ENCODE measurements around the gene KLF5. TPM values are rescaled to one million over a fixed set of nuclear protein-coding genes. Genes with fewer than 3 reads are reported as not detected.

Gene KLF5
- total and polyA plus RNA-seq, 2 of the 4 experiments (the other 2 are of a cell fraction), result 5.4 to 8.8 TPM

DNA sequence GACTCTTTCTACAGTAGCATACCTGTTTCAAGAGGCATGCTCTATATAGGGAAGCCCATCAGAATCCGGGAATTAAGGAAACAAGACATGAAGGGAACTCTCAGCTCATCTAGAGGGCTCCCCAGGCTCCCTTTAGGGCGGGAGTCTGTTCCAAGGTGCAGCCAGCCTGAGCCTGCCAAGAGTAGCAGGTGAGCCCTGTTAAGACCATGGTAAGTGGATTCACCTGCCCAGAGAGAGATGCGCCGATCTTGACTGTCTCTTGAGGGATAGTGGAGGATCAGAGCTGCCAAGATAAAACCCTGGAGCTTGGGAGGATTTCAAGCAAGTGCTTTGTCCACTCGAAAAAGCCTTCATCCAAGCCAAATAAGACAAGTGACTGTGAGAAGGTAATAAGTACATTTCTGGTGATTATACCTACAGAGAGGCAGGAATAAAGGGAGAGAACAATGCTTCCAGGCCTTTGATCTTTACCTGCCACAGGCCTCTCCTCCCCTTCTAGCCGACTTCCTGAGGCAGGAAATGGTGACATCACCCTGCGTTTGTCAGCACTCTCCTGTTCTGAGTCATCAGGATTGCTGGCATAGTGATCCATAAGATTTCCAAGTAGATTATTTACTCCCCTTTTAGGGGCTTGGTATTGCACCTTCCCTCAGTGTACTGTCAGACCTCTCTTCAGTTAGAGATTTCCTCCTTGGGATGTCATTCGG lies 31.5 kb downstream of the KLF5 start:
- peak overlapping the region; percentile 58 for H2AFZ ChIP-seq (replicated peaks; ENCODE audit: low read length, poor library complexity)
- dilution Hi-C loops (cut with HindIII; ENCODE audit: low sequenced_read_pairs, unreplicated experiment), result no loop called here

More for the DNA sequence above, 31.5 kb downstream of the KLF5 start:
- peak overlapping the region; percentile 87 for H2AK5ac ChIP-seq (ENCODE audit: low read depth, low read length)
- peak overlapping the region; percentile 1; the same call in 1 of the 2 replicates for H3K27ac ChIP-seq (ENCODE audit: insufficient read depth, low read length)
- DNase-seq (peak; percentile 91), ATAC-seq (ENCODE audit: low read depth) (peak; percentile 81)
- H3K4me3 ChIP-seq (ENCODE audit: insufficient read depth, low read depth, low read length), result no peak overlapping the region
- TF ChIP-seq MAFK (IDR thresholded peaks at IDR 0.05; ENCODE audit: low read depth, low read length) (peak; percentile 56; the same call in 1 of the 2 replicates), POLR2A (IDR thresholded peaks at IDR 0.05; ENCODE audit: low read depth, low read length) (no peak), BHLHE40 (IDR thresholded peaks at IDR 0.05; ENCODE audit: low read depth, low read length) (no peak), ELK1 (IDR thresholded peaks at IDR 0.05; ENCODE audit: borderline replicate concordance, low read depth, low read length) (no peak), MAZ (IDR thresholded peaks at IDR 0.05; ENCODE audit: borderline replicate concordance, low read depth, low read length) (no peak), RFX5 (IDR thresholded peaks at IDR 0.05; ENCODE audit: low read depth, low read length) (no peak), CTCF (conservative IDR thresholded peaks at IDR 0.05; ENCODE audit: low read depth, low read length) (no peak), NFE2L2 (IDR thresholded peaks at IDR 0.05; ENCODE audit: low read depth, low read length) (peak; percentile 41; the same call in 1 of the 2 replicates), CHD1 (IDR thresholded peaks at IDR 0.05; ENCODE audit: low read depth, low read length) (no peak), FOS (IDR thresholded peaks at IDR 0.05; ENCODE audit: low read depth, low read length) (peak; percentile 83), CEBPB (IDR thresholded peaks at IDR 0.05; ENCODE audit: low read depth, low read length) (peak; percentile 38; the same call in 1 of the 2 replicates)
- TF ChIP-seq, protein P1, sequence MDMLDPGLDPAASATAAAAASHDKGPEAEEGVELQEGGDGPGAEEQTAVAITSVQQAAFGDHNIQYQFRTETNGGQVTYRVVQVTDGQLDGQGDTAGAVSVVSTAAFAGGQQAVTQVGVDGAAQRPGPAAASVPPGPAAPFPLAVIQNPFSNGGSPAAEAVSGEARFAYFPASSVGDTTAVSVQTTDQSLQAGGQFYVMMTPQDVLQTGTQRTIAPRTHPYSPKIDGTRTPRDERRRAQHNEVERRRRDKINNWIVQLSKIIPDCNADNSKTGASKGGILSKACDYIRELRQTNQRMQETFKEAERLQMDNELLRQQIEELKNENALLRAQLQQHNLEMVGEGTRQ (IDR thresholded peaks at IDR 0.05; ENCODE audit: low read depth, low read length), result no peak
- no peak overlapping the region for H3K23ac ChIP-seq (ENCODE audit: low read depth, low read length)
- H3K9me1 ChIP-seq (ENCODE audit: insufficient read depth, low read length), result 0 out of 2 replicates have a peak, but pooled peaks cover 3% of the 10 kb centered on the region
- peak overlapping the region; percentile 77; the same call in 1 of the 2 replicates for H3K18ac ChIP-seq (ENCODE audit: low read depth, low read length)
- no peak overlapping the region for H3K56ac ChIP-seq (ENCODE audit: extremely low read depth, insufficient read depth, low read length)
- peak overlapping the region; percentile 63 for H3K14ac ChIP-seq (replicated peaks; ENCODE audit: low read depth, low read length)
- no peaks in the 10 kb centered on the region for H3K36me3 ChIP-seq (ENCODE audit: control insufficient read depth, insufficient read depth, low read length)
- H3K9ac ChIP-seq (ENCODE audit: low read depth, low read length), result no peak overlapping the region
- no peak overlapping the region for H3K4me2 ChIP-seq (ENCODE audit: low read depth, low read length)
- in situ Hi-C loops (cut with MboI; ENCODE audit: low sequenced_read_pairs), result no loop called here
- no TSS peak for BruUV-seq (replicated peaks)
- peak overlapping the region; percentile 73 for H2AK9ac ChIP-seq (replicated peaks; ENCODE audit: low read depth, low read length, poor library complexity)
- no peaks in the 10 kb centered on the region for H4K20me1 ChIP-seq (ENCODE audit: insufficient read depth, low read length)
- peaks cover 10% of the 10 kb centered on the region for H3K9me3 ChIP-seq (ENCODE audit: control insufficient read depth, insufficient read depth, low read length)
- intact Hi-C loops (cut with micrococcal nuclease), result no loop called here
- 64% methylated on average over 5 of the region's 8 CpGs; no CpG with 5 or more reads in 1 of the 2 experiments for WGBS, 2 experiments (ENCODE audit: extremely low coverage in 2 of 2, insufficient read length in 1 of 2)
- no peaks in the 10 kb centered on the region for H3K79me1 ChIP-seq (ENCODE audit: low read depth in 1 of 2, low read length in 2 of 2)
- H3K4ac ChIP-seq (ENCODE audit: low read depth, low read length), result peak overlapping the region; percentile 89
- H3K4me1 ChIP-seq (ENCODE audit: control insufficient read depth, insufficient read depth, low read length), result peaks cover 2% of the 10 kb centered on the region; the same call in 1 of the 2 replicates
- POLR2A ChIA-PET (ENCODE audit: unreplicated experiment), result no interaction called here
- no peaks in the 10 kb centered on the region for H3K27me3 ChIP-seq (ENCODE audit: control insufficient read depth, insufficient read depth, low read length)
- peak overlapping the region; percentile 87 for H4K91ac ChIP-seq (ENCODE audit: insufficient read depth, low read depth, low read length)
- H2BK20ac ChIP-seq (ENCODE audit: low read depth, low read length), result peak overlapping the region; percentile 96
- CTCF ChIA-PET, result no interaction called here
- peak overlapping the region; percentile 43 to 93 for H4K8ac ChIP-seq (ENCODE audit: low read depth in 2 of 2, low read length in 2 of 2)
- H4K5ac ChIP-seq (ENCODE audit: low read depth, low read length), result peak overlapping the region; percentile 76; the same call in 1 of the 2 replicates
- H2BK5ac ChIP-seq (ENCODE audit: low read depth, low read length, poor library complexity, severe bottlenecking), result peak overlapping the region; percentile 80
- H2BK15ac ChIP-seq (ENCODE audit: low read depth, low read length), result peak overlapping the region; percentile 82; the same call in 2 of the 3 replicates
- H2BK120ac ChIP-seq (ENCODE audit: low read depth, low read length), result peak overlapping the region; percentile 98
